Lower leg skin (tissue), 3 donors: ENCODE results near the gene NBAS.

ENCODE experiments used
- CTCF ChIP-seq, 3 donors: fragments of 450-650 bp; IDR thresholded peaks; one replicate each; pipeline ENCODE4 v1.5.1; 2016; ENCODE audit warnings: antibody characterized with exemption in 3 of 3, mild to moderate bottlenecking in 3 of 3, moderate library complexity in 2 of 3
- POLR2A ChIP-seq, 2 donors: fragments of 450-650 bp; IDR thresholded peaks; one replicate each; pipeline ENCODE4 v1.6.1; 2016 to 2017; ENCODE audit warnings: antibody characterized with exemption in 2 of 2, mild to moderate bottlenecking in 1 of 2, moderate library complexity in 1 of 2

GRCh38 chr2:15601681-15602080 is 40.5 kb upstream of the NBAS start:
- TF ChIP-seq CTCF (IDR thresholded peaks at IDR 0.05) = no peak
- TF ChIP-seq POLR2A (IDR thresholded peaks at IDR 0.05) = no peak
